Heart left ventricle (tissue), 13 donors: Measurements from ENCODE around the gene SAP30L.

Experiments
- CTCF ChIP-seq, 12 donors: fragments of 200-600 bp; sonication (generic) in 4 of 12; IDR thresholded peaks; one replicate each; pipeline versions ENCODE4 v1.5.0 to v1.8.0; 2018 to 2022; ENCODE audit warnings: antibody characterized with exemption in 12 of 12, mild to moderate bottlenecking in 5 of 12
- POLR2A ChIP-seq, 2 donors: fragments of 450-650 bp; IDR thresholded peaks; one replicate each; pipeline ENCODE4 v1.6.1; 2017; ENCODE audit warnings: antibody characterized with exemption in 2 of 2, mild to moderate bottlenecking in 2 of 2, moderate library complexity in 2 of 2
- donor health status: ischemic (EF 13 %, LVEDD 7.1; RV severe dilation, severe dysfunction).
- donor health status: DM: no; HTN: yes; CAD: no.
- donor health status: DM: no; HTN: no; CAD: no.
- donor health status: ischemic (EF 25% LVEDD 6.9; RV normal size, moderate dysfunction).
- donor health status: ischemic (EF 25% LVEDD 5.7; RV mildly dilated, moderate dysfunction).
- donor health status: ischemic (EF 35%, LVEDD 5.7; RV mildly dilated, moderate dysfunction).
- donor health status: nonischemic (EF 11% LVEDD 7.7; RV severe dilation, severe dysfunction).
- donor health status: DM: yes; HTN: yes; CAD: no.
- donor health status: PGD.
- donor health status: ischemic (EF 29% LVEDD 5.4; RV normal size, mild dysfunction).
- donor health status: nonischemic (EF 23%, LVEDD 6.1; RV moderate dilation, normal function).

DNA sequence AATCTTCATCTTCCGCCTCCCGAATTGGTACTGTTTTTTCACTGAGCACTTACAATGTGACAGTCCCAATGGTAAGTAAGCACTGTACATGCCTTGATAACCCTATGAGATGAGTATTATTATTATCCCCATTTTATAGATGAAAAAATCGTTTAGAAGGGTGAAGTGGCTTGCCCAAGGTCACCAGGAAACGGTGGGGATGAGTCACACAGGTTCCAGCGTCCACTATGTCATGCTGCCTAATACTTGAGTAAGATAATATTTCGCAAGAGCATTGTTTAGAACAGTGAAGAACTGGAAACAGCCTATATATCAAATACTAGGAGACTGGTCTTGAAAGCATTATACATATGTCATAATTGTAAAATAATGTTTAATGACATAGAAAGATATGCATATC, 19.4 kb downstream of the SAP30L start:
- TF ChIP-seq CTCF (IDR thresholded peaks at IDR 0.05) = no peak
- no peak for TF ChIP-seq POLR2A (IDR thresholded peaks at IDR 0.05)
